HUDEP-2 (cell line): Measurements from ENCODE around the gene WNT8A.

Experiments
- DNase-seq, 76 experiments: peaks; one replicate each; lab custom pipeline; 2025; ENCODE audit not compliant: unreplicated experiment in 76 of 76; lab: John Stamatoyannopoulos, UW

Gene WNT8A

GRCh38 chr5:138138949-138139780, 55.3 kb downstream of the WNT8A start, which contains the start of gene NME5:
Gene NME5 (minus strand): TSS chr5:138139428. CDS start chr5:138138780, 648 bp downstream.
- peak in 3 of 76 experiments; percentile 4 to 20 (median 19) for DNase-seq

- DNase-seq = no peak
Observed at GRCh38 chr5:138139781-138140090, 55.9 kb downstream of the WNT8A start.

DNA sequence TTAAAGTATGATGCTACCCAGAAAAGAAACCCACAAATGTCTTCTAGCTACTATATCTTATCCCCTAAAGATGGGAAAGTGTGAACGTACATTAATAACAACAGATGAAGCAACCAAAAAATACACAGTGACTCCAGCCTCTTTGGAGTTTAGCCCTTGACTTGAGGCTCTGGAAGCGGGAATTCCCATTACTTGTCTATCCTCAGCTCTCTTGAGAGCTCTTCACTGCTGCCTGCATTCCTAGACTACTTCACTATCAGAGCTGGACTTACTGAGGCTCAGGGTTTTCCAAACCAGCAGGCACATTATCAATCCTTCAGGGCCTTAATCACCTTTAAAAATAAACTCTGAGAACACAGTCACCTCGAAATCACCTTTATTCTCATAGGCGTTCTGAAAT, 56.4 kb downstream of the WNT8A start:
- no peak for DNase-seq
